Mesenchymal stem cell (in vitro differentiated cells and primary cell): ENCODE data around the gene SOD3.
A peak's percentile ranks its signal among the peaks of the same experiment; 100 is the strongest.

Source experiments
- DNase-seq: peaks from one replicate; pipeline ENCODE4 v3.0.0-alpha.2; 2013
- H2AFZ ChIP-seq: one replicate; pipeline ENCODE4 v1.6.1; 2013; ENCODE audit warnings: low read depth, mild to moderate bottlenecking, control low read depth, inconsistent platforms, low read length, moderate library complexity
- H2AK5ac ChIP-seq: 2 replicates; pipeline ENCODE4 v1.6.1; 2013; ENCODE audit warnings: low read length, moderate library complexity, mild to moderate bottlenecking, inconsistent platforms; ENCODE audit not compliant: severe bottlenecking
- H2BK120ac ChIP-seq: one replicate; pipeline ENCODE4 v1.6.1; 2013; ENCODE audit warnings: low read depth, mild to moderate bottlenecking, inconsistent platforms, low read length, moderate library complexity
- H2BK12ac ChIP-seq, 2 experiments: one replicate each; pipeline ENCODE4 v1.6.1; 2013; ENCODE audit warnings: inconsistent platforms in 2 of 2, low read length in 2 of 2, mild to moderate bottlenecking in 2 of 2, moderate library complexity in 2 of 2, control low read depth in 1 of 2
- H2BK15ac ChIP-seq: one replicate; pipeline ENCODE4 v1.6.1; 2013; ENCODE audit warnings: mild to moderate bottlenecking, low read depth, inconsistent platforms; ENCODE audit not compliant: poor library complexity, severe bottlenecking
- H2BK5ac ChIP-seq: 2 replicates; pipeline ENCODE4 v1.6.1; 2013; ENCODE audit warnings: low read depth, mild to moderate bottlenecking, low read length, control low read depth, inconsistent platforms; ENCODE audit not compliant: poor library complexity, severe bottlenecking
- H3K14ac ChIP-seq, 2 experiments: one replicate each; pipeline ENCODE4 v1.6.1; 2013; ENCODE audit warnings: inconsistent platforms in 2 of 2, low read length in 2 of 2, control low read depth in 1 of 2, mild to moderate bottlenecking in 1 of 2, moderate library complexity in 1 of 2
- H3K18ac ChIP-seq, 2 experiments: one replicate each; pipeline ENCODE4 v1.6.1; 2013; ENCODE audit warnings: inconsistent platforms in 2 of 2, low read length in 2 of 2, control low read depth in 1 of 2, low read depth in 1 of 2, mild to moderate bottlenecking in 1 of 2
- H3K23ac ChIP-seq, 2 experiments: one replicate each; pipeline ENCODE4 v1.6.1; 2013; ENCODE audit warnings: inconsistent platforms in 2 of 2, low read length in 2 of 2, mild to moderate bottlenecking in 2 of 2, moderate library complexity in 2 of 2, control low read depth in 1 of 2
- H3K27ac ChIP-seq: 2 replicates; pipeline ENCODE4 v1.5.1; 2013; ENCODE audit warnings: mild to moderate bottlenecking, moderate library complexity, low read length, control low read depth, inconsistent platforms; ENCODE audit not compliant: poor library complexity, severe bottlenecking
- H3K27me3 ChIP-seq, 2 experiments: 2 replicates each; pipeline versions ENCODE4 v1.6.1 to v1.7.0; 2013; ENCODE audit warnings: low read length in 2 of 2, mild to moderate bottlenecking in 2 of 2, moderate library complexity in 2 of 2, control low read depth in 1 of 2, inconsistent platforms in 1 of 2; ENCODE audit not compliant: control insufficient read depth in 1 of 2, insufficient read depth in 1 of 2
- H3K36me3 ChIP-seq, 2 experiments: 2 replicates each; pipeline versions ENCODE4 v1.6.1 to v1.7.0; 2013; ENCODE audit warnings: low read length in 2 of 2, control low read depth in 1 of 2, inconsistent platforms in 1 of 2, low read depth in 1 of 2, mild to moderate bottlenecking in 1 of 2; ENCODE audit not compliant: insufficient read depth in 2 of 2, control insufficient read depth in 1 of 2
- H3K4ac ChIP-seq, 2 experiments: one replicate each; pipeline ENCODE4 v1.6.1; 2013; ENCODE audit warnings: inconsistent platforms in 2 of 2, low read length in 2 of 2, mild to moderate bottlenecking in 2 of 2, moderate library complexity in 2 of 2, control low read depth in 1 of 2, low read depth in 1 of 2
- H3K4me1 ChIP-seq: 2 replicates; pipeline ENCODE4 v1.6.1; 2013; ENCODE audit warnings: low read depth, low read length, control low read depth; ENCODE audit not compliant: control insufficient read depth, insufficient read depth
- H3K4me2 ChIP-seq: 2 replicates; pipeline ENCODE4 v1.6.1; 2013; ENCODE audit warnings: low read length, mild to moderate bottlenecking, inconsistent platforms; ENCODE audit not compliant: poor library complexity, severe bottlenecking
- H3K4me3 ChIP-seq, 2 experiments: 2 replicates each; pipeline versions ENCODE4 v1.5.1 to v1.7.0; 2013; ENCODE audit warnings: low read length in 2 of 2, mild to moderate bottlenecking in 2 of 2, control low read depth in 1 of 2, low read depth in 1 of 2; ENCODE audit not compliant: insufficient read depth in 1 of 2
- H3K79me1 ChIP-seq: replicated peaks from 2 replicates; pipeline ENCODE4 v1.6.1; 2013; ENCODE audit warnings: mild to moderate bottlenecking, control low read depth, low read length, inconsistent platforms; ENCODE audit not compliant: poor library complexity, severe bottlenecking
- H3K9ac ChIP-seq: 2 replicates; pipeline ENCODE4 v1.7.0; 2013; ENCODE audit warnings: mild to moderate bottlenecking, low read length, moderate library complexity
- H3K9me3 ChIP-seq: 2 replicates; pipeline ENCODE4 v1.7.0; 2013; ENCODE audit warnings: mild to moderate bottlenecking, low read length; ENCODE audit not compliant: control insufficient read depth
- H4K8ac ChIP-seq: one replicate; pipeline ENCODE4 v1.6.1; 2013; ENCODE audit warnings: inconsistent platforms, mild to moderate bottlenecking, low read length, moderate library complexity
- H4K91ac ChIP-seq: one replicate; pipeline ENCODE4 v1.6.1; 2013; ENCODE audit warnings: mild to moderate bottlenecking, low read length, inconsistent platforms
- WGBS: methylation state at CpG from one replicate; pipeline ENCODE4 v1.1.7; 2013; ENCODE audit warnings: mixed read lengths; 5-methylcytosine and 5-hydroxymethylcytosine counted together

Gene SOD3

GRCh38 chr4:24750106-24750505, 45.3 kb upstream of the SOD3 start:
- Histone ChIP-seq H3K36me3 (no peaks in the 10 kb centered on the region), H2BK5ac (no peak overlapping the region), H3K27me3 (no peaks in the 10 kb centered on the region), H3K4me2 (no peak overlapping the region), H2BK15ac (no peak overlapping the region), H2AFZ (no peak overlapping the region), H3K14ac (no peak overlapping the region), H3K4ac (no peak overlapping the region), H3K9ac (no peak overlapping the region), H2AK5ac (no peak overlapping the region), H3K4me1 (peaks cover 2% of the 10 kb centered on the region), H3K27ac (no peak overlapping the region), H3K4me3 (no peak overlapping the region), H3K9me3 (no peaks in the 10 kb centered on the region), H3K18ac (no peak overlapping the region), H3K79me1 (no peaks in the 10 kb centered on the region), H3K23ac (no peak overlapping the region), H4K91ac (no peak overlapping the region), H2BK120ac (no peak overlapping the region), H2BK12ac (no peak overlapping the region), H4K8ac (no peak overlapping the region)
- 59% methylated on average over 3 of the region's 3 CpGs for WGBS
- no peak for DNase-seq

DNA sequence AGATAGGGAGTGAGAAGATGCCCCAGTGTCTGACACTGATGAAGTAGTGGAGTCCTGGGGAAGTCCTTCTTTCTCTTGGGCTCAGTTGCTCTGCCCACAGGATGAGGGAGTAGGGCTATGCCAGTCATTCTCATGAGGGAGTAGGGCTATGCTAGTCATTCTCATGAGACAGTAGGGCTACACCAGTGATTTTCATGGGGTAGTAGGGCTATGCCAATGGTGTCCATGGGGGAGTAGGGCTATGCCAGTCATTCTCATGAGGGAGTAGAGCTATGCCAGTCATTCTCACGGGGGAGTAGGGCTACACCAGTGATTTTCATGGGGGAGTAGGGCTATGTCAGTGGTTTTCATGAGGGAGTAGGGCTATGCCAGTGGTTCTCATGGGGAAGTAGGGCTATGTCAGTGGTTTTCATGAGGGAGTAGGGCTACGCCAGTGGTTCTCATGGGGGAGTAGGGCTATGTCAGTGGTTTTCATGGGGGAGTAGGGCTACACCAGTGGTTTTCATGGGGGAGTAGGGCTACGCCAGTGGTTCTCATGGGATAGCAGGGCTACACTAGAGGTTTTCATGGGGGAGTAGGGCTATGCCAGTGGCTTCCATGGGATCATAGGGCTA, 43.3 kb upstream of the SOD3 start:
- Histone ChIP-seq H3K18ac (no peak overlapping the region), H2BK15ac (no peak overlapping the region), H3K79me1 (no peaks in the 10 kb centered on the region), H3K27me3 (no peaks in the 10 kb centered on the region), H2AFZ (no peak overlapping the region), H2BK5ac (no peak overlapping the region), H3K23ac (no peak overlapping the region), H4K91ac (no peak overlapping the region), H4K8ac (no peak overlapping the region), H3K36me3 (no peaks in the 10 kb centered on the region), H3K9me3 (peaks cover 15% of the 10 kb centered on the region), H2BK120ac (no peak overlapping the region), H3K4ac (no peak overlapping the region), H3K9ac (no peak overlapping the region), H3K4me1 (peaks cover 2% of the 10 kb centered on the region), H3K4me3 (no peak overlapping the region), H3K27ac (no peak overlapping the region), H3K14ac (no peak overlapping the region), H2BK12ac (no peak overlapping the region), H3K4me2 (no peak overlapping the region), H2AK5ac (no peak overlapping the region)
- WGBS = 67% methylated on average over 3 of the region's 3 CpGs
- DNase-seq = no peak

- Histone ChIP-seq H3K23ac (no peak overlapping the region), H3K4me1 (no peaks in the 10 kb centered on the region), H2BK5ac (no peak overlapping the region), H3K27me3 (no peaks in the 10 kb centered on the region), H2AK5ac (no peak overlapping the region), H2BK15ac (no peak overlapping the region), H3K18ac (no peak overlapping the region), H3K79me1 (no peaks in the 10 kb centered on the region), H3K4me2 (no peak overlapping the region), H2BK120ac (no peak overlapping the region), H3K9me3 (peaks cover 26% of the 10 kb centered on the region), H2BK12ac (no peak overlapping the region), H2AFZ (no peak overlapping the region), H3K9ac (no peak overlapping the region), H4K91ac (no peak overlapping the region), H3K4me3 (no peak overlapping the region), H4K8ac (no peak overlapping the region), H3K36me3 (no peaks in the 10 kb centered on the region), H3K4ac (no peak overlapping the region), H3K14ac (no peak overlapping the region), H3K27ac (no peak overlapping the region)
- peak; percentile 28 for DNase-seq
- WGBS = no CpG with 5 or more reads among the region's 1 CpG
Measured at GRCh38 chr4:24753519-24753918, 41.9 kb upstream of the SOD3 start.

DNA sequence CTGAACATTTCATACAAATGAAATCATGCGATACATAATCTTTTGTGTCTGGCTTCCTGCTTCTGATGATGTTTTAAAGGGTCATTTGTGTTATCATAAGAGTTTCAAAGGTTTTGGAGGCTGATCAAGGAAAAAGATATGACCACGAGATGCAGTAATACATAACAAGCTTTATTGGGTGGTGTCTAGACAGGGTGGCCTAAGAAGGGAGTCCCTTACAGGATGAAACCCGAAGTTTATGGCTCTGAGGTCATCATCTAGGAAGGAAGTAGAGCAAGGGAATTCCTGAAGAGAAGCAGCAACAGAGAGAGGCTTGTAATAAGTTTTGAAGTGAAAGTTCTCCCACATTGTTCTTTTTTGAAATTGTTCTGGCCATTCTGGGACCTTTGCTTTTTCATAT, 40.8 kb upstream of the SOD3 start:
- Histone ChIP-seq H2AK5ac (no peak overlapping the region), H3K4me1 (no peaks in the 10 kb centered on the region), H3K14ac (no peak overlapping the region), H3K23ac (no peak overlapping the region), H4K8ac (no peak overlapping the region), H3K27me3 (no peaks in the 10 kb centered on the region), H3K36me3 (no peaks in the 10 kb centered on the region), H2BK5ac (no peak overlapping the region), H2BK12ac (no peak overlapping the region), H3K18ac (no peak overlapping the region), H2BK120ac (no peak overlapping the region), H3K4me3 (no peak overlapping the region), H3K4ac (no peak overlapping the region), H3K79me1 (no peaks in the 10 kb centered on the region), H3K27ac (no peak overlapping the region), H3K9me3 (peaks cover 26% of the 10 kb centered on the region), H3K4me2 (no peak overlapping the region), H4K91ac (no peak overlapping the region), H3K9ac (no peak overlapping the region), H2AFZ (no peak overlapping the region), H2BK15ac (no peak overlapping the region)
- DNase-seq = no peak
- WGBS = 68% methylated on average over 3 of the region's 3 CpGs
